Left lung (tissue), 10 donors: ENCODE data around the gene C2orf81. TPM values are rescaled to one million over a fixed set of nuclear protein-coding genes. Genes with fewer than 3 reads are reported as not detected.

Experiments
- ATAC-seq: fragments of 200-7000 bp; cut with Tn5 transposase; one replicate; pipeline ENCODE4 v1.9.1; 2020; ENCODE audit warnings: moderate library complexity
- DNase-seq, 4 donors: peaks; one replicate each; pipeline ENCODE4 v3.0.0-alpha.2; 2013 to 2020
- H3K27ac ChIP-seq, 2 donors: fragments of 200-600 bp; sonication (generic) in 1 of 2; one replicate each; pipeline versions ENCODE4 v1.5.0 to v1.8.0; 2020 to 2021
- H3K27me3 ChIP-seq, 2 donors: fragments of 200-600 bp; sonication (generic) in 1 of 2; one replicate each; pipeline versions ENCODE4 v1.5.0 to v1.8.0; 2020 to 2021
- H3K36me3 ChIP-seq, 2 donors: fragments of 200-600 bp; sonication (generic) in 1 of 2; one replicate each; pipeline versions ENCODE4 v1.5.0 to v1.8.0; 2020 to 2021
- H3K4me1 ChIP-seq, 2 donors: fragments of 200-600 bp; one replicate each; pipeline ENCODE4 v1.8.0; 2021
- H3K4me3 ChIP-seq, 2 donors: fragments of 200-600 bp; sonication (generic) in 1 of 2; one replicate each; pipeline versions ENCODE4 v1.5.0 to v1.8.0; 2020 to 2021; ENCODE audit warnings: mild to moderate bottlenecking in 1 of 2
- H3K9me3 ChIP-seq, 2 donors: fragments of 200-600 bp; sonication (generic) in 1 of 2; one replicate each; pipeline versions ENCODE4 v1.5.0 to v1.8.0; 2020 to 2021
- intact Hi-C, 2 donors: fragments of 100-400 bp; cut with DNase I; formaldehyde crosslinking; loops; one replicate each; pipeline versions ENCODE4 v1.11.2 to v1.14.2; 2022
- polyA plus RNA-seq, 6 donors: library from polyadenylated mRNA; unstranded; fragments of 120-200 nt; gene quantifications; one replicate each; pipeline ENCODE4 v1.2.1, GENCODE V29; 2013; ENCODE audit not compliant: insufficient read length in 6 of 6
- total RNA-seq, 2 donors: library from RNA; stranded (reverse); fragmentation: NEBNext Ultra II Directional; extraction: Animal tissue kit (Norgen Biotek cat#: 25700); gene quantifications; one replicate each; pipeline ENCODE4 v1.2.1, GENCODE V29; 2021
- TF ChIP-seq, protein P1 (sequence below), 2 donors: fragments of 200-600 bp; sonication (generic) in 1 of 2; IDR thresholded peaks; one replicate each; pipeline versions ENCODE4 v1.5.0 to v1.8.0; 2021; ENCODE audit warnings: antibody characterized with exemption in 2 of 2
- donor health status: DM: no; HTN: yes; CAD: no.
- donor health status: DM: no; HTN: no; CAD: no.

Gene C2orf81
- total and polyA plus RNA-seq, 8 donors: 2.8 to 5.7 (median 5.0) TPM

DNA sequence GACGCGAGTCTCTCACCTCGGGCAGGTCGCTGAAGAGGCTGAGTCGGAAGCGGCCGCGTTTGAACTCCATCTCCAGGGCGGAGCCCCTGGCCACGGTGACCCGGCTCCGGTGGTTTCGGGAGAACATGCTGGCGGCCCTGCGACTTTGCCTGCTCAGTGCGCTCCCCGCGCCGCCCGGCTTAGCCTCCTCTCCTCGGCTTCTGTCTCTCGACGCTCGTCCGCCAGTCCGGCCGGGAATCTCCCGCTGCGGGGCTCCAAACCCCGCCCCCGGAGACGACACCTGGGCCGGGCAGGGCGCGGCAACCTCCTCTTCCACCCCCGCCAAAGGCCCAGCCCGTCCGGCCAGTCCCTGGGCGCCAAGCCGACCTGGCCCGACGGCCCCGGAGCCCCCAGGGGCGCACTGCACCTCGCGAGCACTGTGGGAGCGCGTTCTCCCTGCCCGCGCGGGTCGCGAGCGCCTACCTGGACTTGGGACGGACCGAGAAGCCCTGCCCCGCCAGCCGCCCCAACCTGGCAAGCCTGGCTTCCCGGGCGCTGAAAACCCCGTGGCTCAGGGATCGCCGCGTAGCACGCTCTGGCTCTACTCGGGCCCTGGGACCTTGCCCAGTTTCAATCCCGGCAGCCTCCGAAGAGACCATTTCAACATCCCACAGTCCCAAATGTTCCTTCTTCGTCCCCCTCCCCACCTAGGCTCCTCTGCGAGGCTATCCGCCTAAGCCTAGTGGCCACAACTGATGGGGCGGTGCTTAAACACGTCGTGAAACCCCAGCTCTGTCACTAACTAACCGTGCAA, 20.5 kb upstream of the C2orf81 start, which contains the start of gene RTKN:
RTKN (minus strand) TSS at position 248 of the 793 bp plus-strand sequence; CDS start at position 127, 121 bp downstream.
- ATAC-seq (peak; percentile 78), DNase-seq (peak; percentile 28 to 90 (median 62))
- peak within 1 kb of the TSS; percentile 47 to 50 for H3K4me3 ChIP-seq
- H3K36me3 ChIP-seq: no peaks in the 10 kb centered on the region
- peaks cover 5 to 61% of the 10 kb centered on the region in 2 donors for H3K27me3 ChIP-seq
- TF ChIP-seq, protein P1, sequence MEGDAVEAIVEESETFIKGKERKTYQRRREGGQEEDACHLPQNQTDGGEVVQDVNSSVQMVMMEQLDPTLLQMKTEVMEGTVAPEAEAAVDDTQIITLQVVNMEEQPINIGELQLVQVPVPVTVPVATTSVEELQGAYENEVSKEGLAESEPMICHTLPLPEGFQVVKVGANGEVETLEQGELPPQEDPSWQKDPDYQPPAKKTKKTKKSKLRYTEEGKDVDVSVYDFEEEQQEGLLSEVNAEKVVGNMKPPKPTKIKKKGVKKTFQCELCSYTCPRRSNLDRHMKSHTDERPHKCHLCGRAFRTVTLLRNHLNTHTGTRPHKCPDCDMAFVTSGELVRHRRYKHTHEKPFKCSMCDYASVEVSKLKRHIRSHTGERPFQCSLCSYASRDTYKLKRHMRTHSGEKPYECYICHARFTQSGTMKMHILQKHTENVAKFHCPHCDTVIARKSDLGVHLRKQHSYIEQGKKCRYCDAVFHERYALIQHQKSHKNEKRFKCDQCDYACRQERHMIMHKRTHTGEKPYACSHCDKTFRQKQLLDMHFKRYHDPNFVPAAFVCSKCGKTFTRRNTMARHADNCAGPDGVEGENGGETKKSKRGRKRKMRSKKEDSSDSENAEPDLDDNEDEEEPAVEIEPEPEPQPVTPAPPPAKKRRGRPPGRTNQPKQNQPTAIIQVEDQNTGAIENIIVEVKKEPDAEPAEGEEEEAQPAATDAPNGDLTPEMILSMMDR (IDR thresholded peaks at IDR 0.05): no peak
- peak within 1 kb of the TSS; percentile 77 to 81 for H3K27ac ChIP-seq
- intact Hi-C loops: no loop called here
- peaks cover 5 to 39% of the 10 kb centered on the region in 2 donors for H3K4me1 ChIP-seq
- no peaks in the 10 kb centered on the region for H3K9me3 ChIP-seq

DNA sequence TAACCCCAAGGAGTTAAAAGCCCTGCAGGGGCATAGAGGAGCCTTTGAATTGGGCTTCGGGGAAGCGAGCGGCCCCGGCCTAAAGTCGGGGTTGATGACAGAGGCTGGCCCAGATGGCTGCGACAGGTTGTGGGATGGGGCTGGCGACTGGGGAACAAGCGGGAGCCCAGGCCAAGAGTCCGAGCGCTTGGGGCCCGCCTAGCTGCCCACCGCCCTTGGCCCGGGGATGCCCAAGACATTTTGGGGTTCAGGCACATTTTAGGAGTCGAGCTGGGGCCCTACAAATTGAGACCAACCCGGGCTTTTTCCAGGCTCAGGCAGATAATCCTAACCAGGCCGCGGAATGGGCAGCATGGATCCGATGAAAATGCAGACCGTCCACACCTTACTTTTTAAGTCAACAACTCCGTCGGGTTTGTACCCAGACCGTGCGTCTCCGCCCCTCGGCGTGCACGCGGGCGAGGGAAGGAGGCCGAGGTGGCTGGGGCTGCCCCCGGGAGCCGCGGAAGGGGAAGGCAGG, 19.8 kb upstream of the C2orf81 start:
- TF ChIP-seq, protein P1 (IDR thresholded peaks at IDR 0.05): no peak
- Histone ChIP-seq H3K36me3 (no peaks in the 10 kb centered on the region), H3K27ac (peak overlapping the region; percentile 77 to 81), H3K4me1 (peaks cover 5 to 40% of the 10 kb centered on the region in 2 donors), H3K9me3 (no peaks in the 10 kb centered on the region), H3K4me3 (peak overlapping the region; percentile 47 to 50), H3K27me3 (peaks cover 5 to 61% of the 10 kb centered on the region in 2 donors)
- ATAC-seq (peak; percentile 31), DNase-seq (peak in 2 of 4 donors; percentile 16 to 75)
- intact Hi-C loops: no loop called here

DNA sequence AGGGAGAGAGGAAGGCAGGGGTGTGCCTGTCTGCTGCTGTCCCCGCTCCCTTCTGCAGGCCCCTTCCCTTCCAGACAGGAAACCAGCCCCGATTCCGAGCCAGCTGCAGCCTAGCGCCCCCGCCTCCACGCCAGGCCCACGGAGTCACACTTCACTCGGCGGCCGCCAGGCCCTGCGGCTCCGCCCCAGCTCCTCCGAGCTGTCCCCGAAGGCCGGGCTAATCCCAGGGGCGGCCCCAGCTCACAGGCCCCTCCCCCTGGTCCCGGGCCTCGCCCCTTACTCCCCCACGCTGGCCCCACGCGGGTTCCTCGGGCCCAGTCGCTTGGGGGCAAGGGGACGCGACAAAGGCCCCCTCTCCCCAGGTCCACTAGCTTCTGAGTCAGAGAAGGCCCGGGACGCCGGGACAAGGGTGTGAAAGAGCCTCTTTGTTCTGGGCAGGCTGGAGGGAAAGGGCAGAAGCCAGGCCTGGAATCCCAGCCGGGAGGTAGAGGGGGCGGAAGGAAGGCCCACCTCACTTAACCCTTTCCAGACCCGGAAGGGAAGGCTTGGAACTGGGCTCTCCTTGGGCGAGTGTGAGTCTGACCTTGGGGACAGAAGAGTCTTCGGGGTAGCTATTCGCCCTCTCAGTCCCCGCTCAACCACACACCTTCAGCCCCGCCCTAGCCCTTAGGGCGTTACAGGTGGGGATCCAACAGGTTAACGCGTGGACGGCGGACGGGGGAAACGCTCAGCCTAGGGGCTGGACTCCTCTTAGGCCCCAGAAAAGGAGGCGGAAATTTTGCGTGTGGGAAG, 19.2 kb upstream of the C2orf81 start:
- peak; percentile 87 to 97 (median 92) for DNase-seq
- peaks cover 5 to 40% of the 10 kb centered on the region in 2 donors for H3K4me1 ChIP-seq
- intact Hi-C loops: no loop called here
- H3K27ac ChIP-seq: peak overlapping the region; percentile 77 to 81
- H3K9me3 ChIP-seq: no peaks in the 10 kb centered on the region
- TF ChIP-seq, protein P1 (IDR thresholded peaks at IDR 0.05): peak in 1 of 2 donors; percentile 57
- peaks cover 5 to 61% of the 10 kb centered on the region in 2 donors for H3K27me3 ChIP-seq
- ATAC-seq: peak; percentile 92
- peak overlapping the region; percentile 47 to 50 for H3K4me3 ChIP-seq
- H3K36me3 ChIP-seq: no peaks in the 10 kb centered on the region

DNA sequence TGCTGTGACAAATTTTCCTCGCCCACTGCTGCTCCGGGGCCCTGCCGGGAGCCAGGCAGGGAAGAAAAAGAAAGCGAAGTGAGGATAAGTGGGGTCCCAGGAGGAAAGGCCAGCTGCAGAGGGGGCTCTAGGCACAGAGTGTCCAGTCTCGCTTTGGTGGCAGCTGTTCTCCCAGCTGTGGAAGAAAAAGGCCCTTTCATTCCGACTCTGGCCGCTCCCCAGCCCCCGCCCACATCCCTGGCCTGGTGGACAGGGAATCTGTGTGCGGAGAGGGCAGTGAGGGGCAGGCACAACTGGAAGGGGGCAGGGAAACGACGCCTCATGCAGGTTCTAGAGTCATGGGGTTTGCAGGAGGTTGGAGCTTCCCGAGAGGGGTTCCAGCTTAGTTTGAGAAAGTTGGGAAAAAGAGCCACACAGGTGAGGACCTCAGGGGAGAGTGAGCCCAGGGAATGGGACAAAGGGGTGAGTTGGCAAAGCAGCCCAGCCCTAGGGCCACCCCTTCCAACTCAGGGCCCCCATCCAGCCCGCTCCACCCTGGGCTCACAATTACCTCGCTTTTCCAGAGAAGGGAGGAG, 18.5 kb upstream of the C2orf81 start:
- intact Hi-C loops: no loop called here
- H3K4me1 ChIP-seq: peaks cover 5 to 40% of the 10 kb centered on the region in 2 donors
- TF ChIP-seq, protein P1 (IDR thresholded peaks at IDR 0.05): no peak
- peaks cover 5 to 61% of the 10 kb centered on the region in 2 donors for H3K27me3 ChIP-seq
- H3K36me3 ChIP-seq: no peaks in the 10 kb centered on the region
- peak in 3 of 4 donors; percentile 67 to 85 (median 79) for DNase-seq
- H3K9me3 ChIP-seq: no peaks in the 10 kb centered on the region
- peak overlapping the region; percentile 47 to 50 for H3K4me3 ChIP-seq
- peak; percentile 5 for ATAC-seq
- peak overlapping the region; percentile 77 to 81 for H3K27ac ChIP-seq
